Spleen (tissue), 7 donors: ENCODE data around the gene NPHP4.

Experiments used
- POLR2A ChIP-seq, 3 donors: fragments of 450-650 bp; IDR thresholded peaks; one replicate each; pipeline ENCODE4 v1.5.1; 2017; ENCODE audit warnings: antibody characterized with exemption in 3 of 3, mild to moderate bottlenecking in 1 of 3
- TF ChIP-seq, protein P1 (sequence below), 11 experiments: fragments of 200-600 bp in 7 of 11; fragments of 450-650 bp in 4 of 11; sonication (generic) in 4 of 11; IDR thresholded peaks in 8 of 11; conservative IDR thresholded peaks in 3 of 11; 1 replicate in 7 of 11; 2 replicates in 4 of 11; pipeline versions ENCODE4 v1.4.0 to v1.8.0; 2016 to 2021; ENCODE audit warnings: antibody characterized with exemption in 11 of 11, inconsistent platforms in 4 of 11, mild to moderate bottlenecking in 1 of 11
- donor health status: DM: no; HTN: no; CAD: no; lungs with moderate emphysema.
- donor health status: DM: no; HTN: no; CAD: no.
- donor health status: DM: no; HTN: no; CAD: no.

GRCh38 chr1:5956022-5956830 lies 36.0 kb downstream of the NPHP4 start:
- TF ChIP-seq, protein P1, sequence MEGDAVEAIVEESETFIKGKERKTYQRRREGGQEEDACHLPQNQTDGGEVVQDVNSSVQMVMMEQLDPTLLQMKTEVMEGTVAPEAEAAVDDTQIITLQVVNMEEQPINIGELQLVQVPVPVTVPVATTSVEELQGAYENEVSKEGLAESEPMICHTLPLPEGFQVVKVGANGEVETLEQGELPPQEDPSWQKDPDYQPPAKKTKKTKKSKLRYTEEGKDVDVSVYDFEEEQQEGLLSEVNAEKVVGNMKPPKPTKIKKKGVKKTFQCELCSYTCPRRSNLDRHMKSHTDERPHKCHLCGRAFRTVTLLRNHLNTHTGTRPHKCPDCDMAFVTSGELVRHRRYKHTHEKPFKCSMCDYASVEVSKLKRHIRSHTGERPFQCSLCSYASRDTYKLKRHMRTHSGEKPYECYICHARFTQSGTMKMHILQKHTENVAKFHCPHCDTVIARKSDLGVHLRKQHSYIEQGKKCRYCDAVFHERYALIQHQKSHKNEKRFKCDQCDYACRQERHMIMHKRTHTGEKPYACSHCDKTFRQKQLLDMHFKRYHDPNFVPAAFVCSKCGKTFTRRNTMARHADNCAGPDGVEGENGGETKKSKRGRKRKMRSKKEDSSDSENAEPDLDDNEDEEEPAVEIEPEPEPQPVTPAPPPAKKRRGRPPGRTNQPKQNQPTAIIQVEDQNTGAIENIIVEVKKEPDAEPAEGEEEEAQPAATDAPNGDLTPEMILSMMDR (IDR thresholded peaks at IDR 0.05 in 8 of 11, conservative IDR thresholded peaks at IDR 0.05 in 3 of 11): no peak
- TF ChIP-seq POLR2A (IDR thresholded peaks at IDR 0.05): no peak
